Liver (tissue), 9 donors: ENCODE measurements around the gene IL3. TPM values are rescaled to one million over a fixed set of nuclear protein-coding genes. Genes with fewer than 3 reads are reported as not detected.

ENCODE experiments used
- DNase-seq: peaks from one replicate; pipeline ENCODE4 v3.0.0-alpha.2; 2017; ENCODE audit warnings: low spot score
- H3K27ac ChIP-seq, 2 donors: one replicate each; pipeline ENCODE4 v1.7.0; 2013; ENCODE audit warnings: inconsistent platforms in 2 of 2, low read length in 2 of 2, control low read depth in 1 of 2, low read depth in 1 of 2, mild to moderate bottlenecking in 1 of 2
- H3K27me3 ChIP-seq, 4 donors: one replicate each; pipeline versions ENCODE4 v1.6.1 to v1.7.0; 2013; ENCODE audit warnings: low read length in 3 of 4, inconsistent platforms in 1 of 4, mild to moderate bottlenecking in 1 of 4, moderate library complexity in 1 of 4; ENCODE audit not compliant: control insufficient read depth in 4 of 4, insufficient read depth in 4 of 4
- H3K36me3 ChIP-seq, 4 donors: one replicate each; pipeline versions ENCODE4 v1.6.1 to v1.7.0; 2013; ENCODE audit warnings: low read length in 3 of 4, mild to moderate bottlenecking in 3 of 4, low read depth in 1 of 4, moderate library complexity in 1 of 4; ENCODE audit not compliant: control insufficient read depth in 4 of 4, insufficient read depth in 3 of 4
- H3K4me1 ChIP-seq, 4 donors: one replicate each; pipeline versions ENCODE4 v1.6.1 to v1.7.0; 2013; ENCODE audit warnings: low read length in 3 of 4, mild to moderate bottlenecking in 3 of 4, moderate library complexity in 1 of 4; ENCODE audit not compliant: control insufficient read depth in 4 of 4, insufficient read depth in 4 of 4
- H3K4me3 ChIP-seq, 3 donors: one replicate each; pipeline versions ENCODE4 v1.6.1 to v1.7.0; 2013; ENCODE audit warnings: low read length in 3 of 3, control low read depth in 1 of 3, low read depth in 1 of 3, mild to moderate bottlenecking in 1 of 3
- H3K9ac ChIP-seq, 2 donors: one replicate each; pipeline ENCODE4 v1.7.0; 2013; ENCODE audit warnings: low read length in 2 of 2, mild to moderate bottlenecking in 2 of 2, moderate library complexity in 2 of 2, control low read depth in 1 of 2, low read depth in 1 of 2
- H3K9me3 ChIP-seq, 4 donors: one replicate each; pipeline versions ENCODE4 v1.6.1 to v1.7.0; 2013; ENCODE audit warnings: low read length in 3 of 4; ENCODE audit not compliant: control insufficient read depth in 4 of 4
- ATF3 ChIP-seq: IDR thresholded peaks from 2 replicates; pipeline ENCODE4 v1.6.1; 2016; ENCODE audit warnings: antibody characterized with exemption
- CTCF ChIP-seq: fragments of 150-350 bp; IDR thresholded peaks from 2 replicates; pipeline ENCODE4 v1.5.1; 2017; ENCODE audit warnings: improper control_type of control experiment, low read depth, low read length; ENCODE audit not compliant: missing input control
- EGR1 ChIP-seq, 2 donors: IDR thresholded peaks; 2 replicates each; pipeline ENCODE4 v1.6.1; 2016 to 2018; ENCODE audit warnings: antibody characterized with exemption in 2 of 2, low read depth in 2 of 2
- FOXA1 ChIP-seq: IDR thresholded peaks from 2 replicates; pipeline ENCODE4 v1.6.1; 2016; ENCODE audit warnings: antibody characterized with exemption
- FOXA2 ChIP-seq: IDR thresholded peaks from 2 replicates; pipeline ENCODE4 v1.6.1; 2016; ENCODE audit warnings: antibody characterized with exemption
- GABPA ChIP-seq, 2 donors: IDR thresholded peaks in 1 of 2; conservative IDR thresholded peaks in 1 of 2; 2 replicates each; pipeline ENCODE4 v1.6.1; 2016; ENCODE audit warnings: antibody characterized with exemption in 2 of 2, mild to moderate bottlenecking in 1 of 2, moderate library complexity in 1 of 2
- HNF4A ChIP-seq, 2 donors: conservative IDR thresholded peaks; 2 replicates each; pipeline ENCODE4 v1.6.1; 2016; ENCODE audit warnings: antibody characterized with exemption in 2 of 2, mild to moderate bottlenecking in 2 of 2
- HNF4G ChIP-seq: IDR thresholded peaks from 2 replicates; pipeline ENCODE4 v1.6.1; 2016; ENCODE audit warnings: antibody characterized with exemption
- JUND ChIP-seq, 2 donors: IDR thresholded peaks; 2 replicates each; pipeline ENCODE4 v1.6.1; 2016; ENCODE audit warnings: antibody characterized with exemption in 2 of 2
- MAX ChIP-seq: IDR thresholded peaks from 2 replicates; pipeline ENCODE4 v1.6.1; 2016; ENCODE audit warnings: antibody characterized with exemption
- NR2F2 ChIP-seq: IDR thresholded peaks from 2 replicates; pipeline ENCODE4 v1.6.1; 2016; ENCODE audit warnings: antibody characterized with exemption
- RAD21 ChIP-seq, 2 donors: IDR thresholded peaks; 2 replicates each; pipeline ENCODE4 v1.6.1; 2016; ENCODE audit warnings: antibody characterized with exemption in 2 of 2, mild to moderate bottlenecking in 2 of 2
- REST ChIP-seq: IDR thresholded peaks from 2 replicates; pipeline ENCODE4 v1.6.1; 2016; ENCODE audit warnings: antibody characterized with exemption, mild to moderate bottlenecking
- RXRA ChIP-seq, 2 donors: IDR thresholded peaks; 2 replicates each; pipeline ENCODE4 v1.6.1; 2017 to 2018; ENCODE audit warnings: antibody characterized with exemption in 2 of 2, mild to moderate bottlenecking in 1 of 2
- SP1 ChIP-seq: IDR thresholded peaks from 2 replicates; pipeline ENCODE4 v1.6.1; 2018; ENCODE audit warnings: antibody characterized with exemption, mild to moderate bottlenecking
- TAF1 ChIP-seq: conservative IDR thresholded peaks from 2 replicates; pipeline ENCODE4 v1.6.1; 2016; ENCODE audit warnings: antibody characterized with exemption, mild to moderate bottlenecking
- YY1 ChIP-seq: IDR thresholded peaks from 2 replicates; pipeline ENCODE4 v1.6.1; 2016; ENCODE audit warnings: antibody characterized with exemption, mild to moderate bottlenecking
- ZBTB33 ChIP-seq: IDR thresholded peaks from 2 replicates; pipeline ENCODE4 v1.6.1; 2016; ENCODE audit warnings: antibody characterized with exemption
- WGBS: extraction: QIAGEN DNeasy Blood & Tissue Kit; methylation state at CpG from one replicate; pipeline ENCODE4 v1.1.7; 2013; 5-methylcytosine and 5-hydroxymethylcytosine counted together
- polyA plus RNA-seq, 2 donors: library from polyadenylated mRNA; stranded (reverse) in 1 of 2; unstranded in 1 of 2; fragments of 200-250 nt in 1 of 2; fragments of >200 nt in 1 of 2; fragmentation: Nextera tagmentation in 1 of 2; extraction: Ambion mirVana in 1 of 2; gene quantifications; one replicate each; pipeline versions ENCODE4 v1.2.1 to v1.2.3, GENCODE V29; 2013 to 2015
- total RNA-seq, 2 donors: library from RNA; depleted of rRNA; stranded (reverse); fragments of >200 nt; gene quantifications; one replicate each; pipeline ENCODE4 v1.2.3, GENCODE V29; 2014
- donor health status: healthy.
- donor health status: healthy.
- donor health status: healthy.
- donor health status: healthy.
- donor health status: healthy.

The IL3 gene
- total and polyA plus RNA-seq, 4 donors = not detected

- no peaks in the 10 kb centered on the region for H3K36me3 ChIP-seq
- peak; percentile 84 to 90 for TF ChIP-seq RAD21 (IDR thresholded peaks at IDR 0.05)
- TF ChIP-seq FOXA2 = no peak
- peak; percentile 90 for TF ChIP-seq CTCF
- DNase-seq = peak; percentile 85
- H3K27me3 ChIP-seq = no peaks in the 10 kb centered on the region
- H3K9me3 ChIP-seq = no peaks in the 10 kb centered on the region
- no peak overlapping the region for H3K4me3 ChIP-seq
- peaks cover 0 to 2% (median 0%) of the 10 kb centered on the region in 4 donors for H3K4me1 ChIP-seq
- H3K27ac ChIP-seq = no peak overlapping the region
- WGBS = 38% methylated on average over 9 of the region's 9 CpGs
- H3K9ac ChIP-seq = no peak overlapping the region
These were observed 2.8 kb downstream of the IL3 start for GRCh38 chr5:132063090-132063911.

GRCh38 chr5:132064140-132064539 is 3.7 kb downstream of the IL3 start:
- no peak for DNase-seq
- H3K9ac ChIP-seq = no peak overlapping the region
- no peak overlapping the region for H3K27ac ChIP-seq
- WGBS = 59% methylated on average over 5 of the region's 5 CpGs
- TF ChIP-seq RAD21 (IDR thresholded peaks at IDR 0.05) (no peak), GABPA (IDR thresholded peaks at IDR 0.05 in 1 of 2, conservative IDR thresholded peaks at IDR 0.05 in 1 of 2) (no peak), SP1 (no peak), RXRA (IDR thresholded peaks at IDR 0.05) (no peak), HNF4G (no peak), JUND (IDR thresholded peaks at IDR 0.05) (no peak), ZBTB33 (no peak), FOXA1 (no peak), REST (no peak), CTCF (no peak), MAX (no peak), HNF4A (conservative IDR thresholded peaks at IDR 0.05) (no peak), FOXA2 (no peak), YY1 (no peak), NR2F2 (no peak), EGR1 (IDR thresholded peaks at IDR 0.05; ENCODE audit: low read depth in 2 of 2) (no peak), ATF3 (no peak), TAF1 (no peak)
- H3K4me3 ChIP-seq = no peak overlapping the region
- H3K36me3 ChIP-seq = no peaks in the 10 kb centered on the region
- H3K9me3 ChIP-seq = no peaks in the 10 kb centered on the region
- no peaks in the 10 kb centered on the region for H3K27me3 ChIP-seq
- H3K4me1 ChIP-seq = peaks cover 0 to 2% (median 0%) of the 10 kb centered on the region in 4 donors
